GM12878 (cell line): ENCODE results near the gene SAMD4A. TPM values are rescaled to one million over a fixed set of nuclear protein-coding genes. Genes with fewer than 3 reads are reported as not detected.

Experiments used
- ATAC-seq: fragments of 200-7000 bp; cut with Tn5 transposase; 3 replicates; pipeline ENCODE4 v1.9.1; 2020; ENCODE audit warnings: mild to moderate bottlenecking, moderate library complexity
- BruUV-seq: library from RNA; stranded (reverse); fragments of 400-500 nt; replicated peaks from 2 replicates; lab custom pipeline; 2021; lab: Mats Ljungman, UMichigan
- CTCF ChIA-PET: fragments of 300-600 bp; sonication (Branson Sonifier 250); formaldehyde crosslinking; extraction: SDS; loops from one replicate; lab custom pipeline; 2021; ENCODE audit warnings: inconsistent platforms; lab: Yijun Ruan, JAX
- POLR2A ChIA-PET: fragments of 350-600 bp; formaldehyde crosslinking; extraction: SDS; loops from one replicate; lab custom pipeline; 2021; ENCODE audit warnings: inconsistent platforms; lab: Charles Lee
- RAD21 ChIA-PET: fragments of 300-600 bp; sonication (Branson Sonifier 250); formaldehyde crosslinking; loops from one replicate; lab custom pipeline; 2023; ENCODE audit warnings: antibody characterized with exemption; ENCODE audit not compliant: unreplicated experiment; lab: Charles Lee
- SMC1A ChIA-PET: fragments of 300-600 bp; sonication (Branson Sonifier 250); formaldehyde crosslinking; loops from one replicate; lab custom pipeline; 2023; ENCODE audit not compliant: unreplicated experiment, uncharacterized antibody; lab: Charles Lee
- DNase-seq: peaks from one replicate; pipeline ENCODE4 v3.0.0-alpha.2; 2011; ENCODE audit warnings: low read depth, low spot score
- FAIRE-seq: peaks from 3 replicates; lab custom pipeline; 2011; peaks lifted over from hg19 to GRCh38; lab: Jason Lieb, UNC
- H2AFZ ChIP-seq: 2 replicates; pipeline ENCODE4 v1.6.0; 2011; ENCODE audit warnings: low read depth, low read length, control low read depth; ENCODE audit not compliant: control insufficient read depth
- H3K27ac ChIP-seq: 2 replicates; pipeline ENCODE4 v1.5.1; 2011; ENCODE audit warnings: control low read depth; ENCODE audit not compliant: control insufficient read depth, insufficient read depth
- H3K27me3 ChIP-seq, 2 experiments: replicated peaks in 1 of 2; 2 replicates each; pipeline versions ENCODE4 v1.6.0 to v1.6.1; 2011; ENCODE audit warnings: low read length in 1 of 2; ENCODE audit not compliant: control insufficient read depth in 2 of 2, insufficient read depth in 2 of 2
- H3K36me3 ChIP-seq, 2 experiments: 2 replicates each; pipeline ENCODE4 v1.5.1; 2011; ENCODE audit warnings: low read length in 1 of 2; ENCODE audit not compliant: control insufficient read depth in 2 of 2, insufficient read depth in 2 of 2
- H3K4me1 ChIP-seq: 2 replicates; pipeline ENCODE4 v1.6.1; 2011; ENCODE audit warnings: mild to moderate bottlenecking, low read length, moderate library complexity, mixed read lengths; ENCODE audit not compliant: control insufficient read depth, insufficient read depth
- H3K4me2 ChIP-seq: 2 replicates; pipeline ENCODE4 v1.6.0; 2011; ENCODE audit warnings: control low read depth; ENCODE audit not compliant: control insufficient read depth, insufficient read depth
- H3K4me3 ChIP-seq: fragments of 200-600 bp; sonication (generic); 2 replicates; pipeline ENCODE4 v1.5.1; 2016
- H3K79me2 ChIP-seq: 2 replicates; pipeline ENCODE4 v1.6.0; 2011; ENCODE audit warnings: low read length; ENCODE audit not compliant: control insufficient read depth, insufficient read depth
- H3K9ac ChIP-seq: 2 replicates; pipeline ENCODE4 v1.8.0; 2011; ENCODE audit warnings: low read length, control low read depth, mixed read lengths; ENCODE audit not compliant: control insufficient read depth, insufficient read depth
- H3K9me3 ChIP-seq: replicated peaks from 3 replicates; pipeline ENCODE4 v1.5.1; 2011; ENCODE audit warnings: mild to moderate bottlenecking, low read length; ENCODE audit not compliant: control insufficient read depth, insufficient read depth
- H4K20me1 ChIP-seq: 2 replicates; pipeline ENCODE4 v1.6.0; 2011; ENCODE audit not compliant: control insufficient read depth, insufficient read depth
- BCL3 ChIP-seq: IDR thresholded peaks from 2 replicates; pipeline ENCODE4 v1.6.1; 2011; ENCODE audit warnings: borderline replicate concordance, low read depth, mild to moderate bottlenecking, moderate library complexity, low read length; ENCODE audit not compliant: insufficient read depth, poor library complexity, severe bottlenecking
- CBX3 ChIP-seq: fragments of 200-600 bp; sonication (generic); IDR thresholded peaks from 2 replicates; pipeline ENCODE4 v1.6.1; 2016; ENCODE audit warnings: low read depth, borderline replicate concordance
- CHD2 ChIP-seq: IDR thresholded peaks from 2 replicates; pipeline ENCODE4 v1.6.1; 2011; ENCODE audit warnings: low read depth, low read length, improper control_type of control experiment, borderline replicate concordance
- E2F8 ChIP-seq: fragments of 450-650 bp; IDR thresholded peaks from 2 replicates; pipeline ENCODE4 v1.6.1; 2018; ENCODE audit warnings: mild to moderate bottlenecking, low read depth, moderate library complexity; ENCODE audit not compliant: partially characterized antibody
- E4F1 ChIP-seq: fragments of 450-650 bp; IDR thresholded peaks from 2 replicates; pipeline ENCODE4 v1.6.1; 2018; ENCODE audit warnings: borderline replicate concordance, mild to moderate bottlenecking; ENCODE audit not compliant: partially characterized antibody
- FOXM1 ChIP-seq: IDR thresholded peaks from 2 replicates; pipeline ENCODE4 v1.6.1; 2012; ENCODE audit warnings: low read depth, mild to moderate bottlenecking, inconsistent platforms, low read length, moderate library complexity
- HSF1 ChIP-seq: fragments of 150-350 bp; IDR thresholded peaks from 2 replicates; pipeline ENCODE4 v1.6.1; 2014; ENCODE audit warnings: mild to moderate bottlenecking, low read depth, low read length
- NFXL1 ChIP-seq: fragments of 450-650 bp; IDR thresholded peaks from 2 replicates; pipeline ENCODE4 v1.6.1; 2017; ENCODE audit warnings: antibody characterized with exemption, mild to moderate bottlenecking, borderline replicate concordance
- RELB ChIP-seq: fragments of 450-650 bp; IDR thresholded peaks from 2 replicates; pipeline ENCODE4 v1.6.1; 2017; ENCODE audit warnings: low read depth, mild to moderate bottlenecking, moderate library complexity
- TCF7 ChIP-seq: IDR thresholded peaks from 2 replicates; pipeline ENCODE4 v1.6.1; 2014; ENCODE audit warnings: antibody characterized with exemption, borderline replicate concordance
- WGBS: methylation state at CpG from one replicate; pipeline ENCODE4 v1.1.6; 2016; ENCODE audit warnings: low lambda C conversion rate; ENCODE audit not compliant: insufficient replicate concordance, insufficient coverage; ENCODE audit errors: missing lambda C conversion rate; 5-methylcytosine and 5-hydroxymethylcytosine counted together
- in situ Hi-C: fragments of 300-500 bp; cut with MboI; formaldehyde crosslinking; loops from 9 replicates; pipeline ENCODE4 v1.14.3; 2018; ENCODE audit warnings: mixed read lengths
- intact Hi-C: fragments of 100-400 bp; cut with micrococcal nuclease; formaldehyde crosslinking; loops from one replicate; pipeline ENCODE4 v1.14.2; 2022; ENCODE audit not compliant: unreplicated experiment
- polyA plus RNA-seq, 11 experiments: library from polyadenylated mRNA; depleted of rRNA in 4 of 11; unstranded in 6 of 11; stranded (reverse) in 5 of 11; fragments of >200 nt; fragmentation: Nextera tagmentation in 4 of 11; fragmentation: Illumina TruSeq in 1 of 11; extraction: Ambion mirVana in 4 of 11; extraction: Trizol in 1 of 11; gene quantifications; 1 replicate in 1 of 11; 2 replicates in 10 of 11; pipeline versions ENCODE4 v1.2.1 to v1.2.3, GENCODE V29; 2011 to 2016; ENCODE audit warnings: inconsistent platforms in 2 of 11, missing spikeins in 2 of 11, low read depth in 1 of 11
- total RNA-seq, 4 experiments: library from RNA; depleted of rRNA in 3 of 4; stranded (reverse); fragments of >200 nt in 3 of 4; fragmentation: Illumina TruSeq in 1 of 4; extraction: Trizol in 1 of 4; gene quantifications; 2 replicates each; pipeline versions ENCODE4 v1.2.1 to v1.2.3, GENCODE V29; 2013 to 2021

SAMD4A gene
- total and polyA plus RNA-seq, 10 of the 15 experiments (the other 5 are each of a cell fraction or from before 2014, with no cell fraction given), result 0.05 to 0.56 (median 0.31) TPM

GRCh38 chr14:54818201-54819133, 251.5 kb downstream of the SAMD4A start:
- TF ChIP-seq TCF7 (no peak), CBX3 (no peak), BCL3 (no peak), FOXM1 (no peak), HSF1 (no peak), E4F1 (no peak), RELB (no peak), E2F8 (no peak), NFXL1 (no peak), CHD2 (no peak)
- ChIA-PET CTCF (interaction anchor here (1.2 to 1.4 kb wide), 3 partner anchors 11 to 24 kb away, joined by 3 to 4 read pairs (median 3); no protein-coding TSS in a partner anchor), POLR2A (interaction anchor here (0.6 to 0.9 kb wide), 3 partner anchors 9 to 197 kb away, joined by 3 to 8 read pairs (median 4); no protein-coding TSS in a partner anchor), SMC1A (interaction anchor here (0.8 to 0.9 kb wide), 2 partner anchors 11 to 210 kb away, joined by 3 to 5 read pairs; no protein-coding TSS in a partner anchor), RAD21 (interaction anchor here (0.5 to 0.9 kb wide), 3 partner anchors 13 to 63 kb away, joined by 3 read pairs; no protein-coding TSS in a partner anchor)
- DNase-seq (no peak), ATAC-seq (no peak), FAIRE-seq (no peak)
- no peak overlapping the region for H3K4me2 ChIP-seq
- no peaks in the 10 kb centered on the region for H3K4me1 ChIP-seq
- H3K79me2 ChIP-seq, result no peaks in the 10 kb centered on the region
- H3K27ac ChIP-seq, result no peak overlapping the region
- H3K27me3 ChIP-seq, result no peaks in the 10 kb centered on the region; a peak in 1 of 4 replicates
- H3K4me3 ChIP-seq, result no peak overlapping the region
- H3K9me3 ChIP-seq, result peaks cover 3% of the 10 kb centered on the region; the same call in 1 of the 3 replicates
- H3K36me3 ChIP-seq, result no peaks in the 10 kb centered on the region
- intact Hi-C loops (no loop called here), in situ Hi-C loops (no loop called here)
- no peaks in the 10 kb centered on the region for H4K20me1 ChIP-seq
- 56% methylated on average over 14 of the region's 14 CpGs for WGBS
- H3K9ac ChIP-seq, result no peak overlapping the region
- no TSS peak for BruUV-seq
- no peak overlapping the region for H2AFZ ChIP-seq
